Activated T-helper 1 cell treated with anti-CD3 and anti-CD28 coated beads, Interleukin-12 subunit alpha, Interleukin-12 subunit beta, Interleukin-2, Interleukin-4 antibody, amounts not matched to agents 30 ng/mL and 10 ng/mL and 1 ng/mL, durations not matched to agents 14 hours and 24 hours and 36 hours (primary cell): Measurements from ENCODE around the gene TNFRSF17. TPM values are rescaled to one million over a fixed set of nuclear protein-coding genes. Genes with fewer than 3 reads are reported as not detected.

ENCODE experiments used
- DNase-seq: peaks from one replicate; pipeline ENCODE4 v3.0.0; 2021; ENCODE audit warnings: low spot score
- H3K27ac Mint-ChIP-seq: one replicate; pipeline ENCODE4 v1.8.0; 2021; ENCODE audit warnings: mild to moderate bottlenecking, mixed read lengths
- H3K27me3 Mint-ChIP-seq: one replicate; pipeline ENCODE4 v1.8.0; 2022; ENCODE audit warnings: mild to moderate bottlenecking, moderate library complexity, mixed read lengths; ENCODE audit not compliant: insufficient read depth
- H3K36me3 Mint-ChIP-seq: one replicate; pipeline ENCODE4 v1.8.0; 2021; ENCODE audit warnings: low read depth, mixed read lengths
- H3K4me1 Mint-ChIP-seq: one replicate; pipeline ENCODE4 v1.8.0; 2021; ENCODE audit warnings: low read depth, mixed read lengths
- H3K4me3 Mint-ChIP-seq: one replicate; pipeline ENCODE4 v1.8.0; 2021; ENCODE audit warnings: mild to moderate bottlenecking, moderate library complexity, mixed read lengths
- H3K9me3 Mint-ChIP-seq: one replicate; pipeline ENCODE4 v1.8.0; 2021; ENCODE audit warnings: mixed read lengths
- intact Hi-C: fragments of 100-400 bp; cut with micrococcal nuclease; formaldehyde crosslinking; loops from one replicate; pipeline ENCODE4 v1.15.1; 2024
- total RNA-seq: library from RNA; stranded (reverse); gene quantifications from 2 replicates; pipeline ENCODE4 v1.2.3, GENCODE V29; 2022

TNFRSF17 gene
- total RNA-seq, 1 donor from 2014 or later, result not detected

DNA sequence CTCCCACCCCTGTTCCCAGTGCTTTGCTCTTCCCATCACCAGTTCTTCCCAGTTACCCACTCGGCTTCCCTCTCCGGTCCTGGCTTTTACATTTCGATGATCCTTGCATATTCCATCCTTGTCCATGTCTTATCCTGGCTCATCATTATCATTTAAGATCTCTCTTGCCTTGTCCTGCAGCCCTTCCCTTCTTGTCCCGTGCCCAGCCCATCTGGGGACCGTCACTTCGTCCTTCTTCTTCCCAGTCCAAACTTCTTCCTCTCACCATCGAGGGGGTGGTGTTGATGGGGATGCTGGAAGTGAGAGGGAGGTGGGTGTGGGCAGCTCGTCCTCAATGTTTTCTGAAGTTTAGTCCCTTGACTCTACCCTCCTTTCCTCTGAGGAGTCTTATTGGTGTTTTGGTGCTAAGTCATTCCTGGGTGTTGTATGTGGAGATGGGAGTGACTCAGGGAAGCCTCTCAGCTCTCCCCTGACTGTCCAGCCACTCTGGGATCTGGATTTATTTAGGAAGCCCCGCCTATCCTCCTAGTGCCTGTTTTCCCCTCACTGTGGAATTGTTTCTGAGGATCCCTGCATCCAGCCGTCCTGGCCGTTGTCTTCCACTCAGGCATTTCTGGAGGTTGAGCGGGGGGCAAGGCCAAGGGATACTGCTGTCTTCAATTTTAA, 12.5 kb downstream of the TNFRSF17 start:
- H3K4me1 Mint-ChIP-seq, result peaks cover 30% of the 10 kb centered on the region
- peak overlapping the region; percentile 96 for H3K4me3 Mint-ChIP-seq
- peaks cover 5% of the 10 kb centered on the region for H3K36me3 Mint-ChIP-seq
- H3K27ac Mint-ChIP-seq, result peak overlapping the region; percentile 84
- DNase-seq, result no peak
- intact Hi-C loops, result loop anchor here (2.0 to 10.0 kb wide), 6 partner anchors 89 to 1033 kb away; partner anchors contain the start of genes CLEC16A, DEXI and RSL1D1
- H3K9me3 Mint-ChIP-seq, result no peaks in the 10 kb centered on the region
- H3K27me3 Mint-ChIP-seq, result peaks cover 2% of the 10 kb centered on the region

GRCh38 chr16:11978080-11978479, 13.1 kb downstream of the TNFRSF17 start:
- H3K27ac Mint-ChIP-seq, result no peak overlapping the region
- no peaks in the 10 kb centered on the region for H3K9me3 Mint-ChIP-seq
- H3K4me3 Mint-ChIP-seq, result peak overlapping the region; percentile 96
- H3K27me3 Mint-ChIP-seq, result peaks cover 2% of the 10 kb centered on the region
- intact Hi-C loops, result loop anchor here (5.0 to 10.0 kb wide), 3 partner anchors 104 to 1033 kb away; partner anchors contain the start of genes CLEC16A and DEXI
- H3K36me3 Mint-ChIP-seq, result peaks cover 5% of the 10 kb centered on the region
- no peak for DNase-seq
- peaks cover 30% of the 10 kb centered on the region for H3K4me1 Mint-ChIP-seq

GRCh38 chr16:11979013-11979672, 14.1 kb downstream of the TNFRSF17 start:
- H3K4me1 Mint-ChIP-seq, result peaks cover 30% of the 10 kb centered on the region
- no peak overlapping the region for H3K27ac Mint-ChIP-seq
- intact Hi-C loops, result loop anchor here (5.0 to 10.0 kb wide), 3 partner anchors 103 to 1034 kb away; partner anchors contain the start of genes CLEC16A and DEXI
- no peak for DNase-seq
- no peaks in the 10 kb centered on the region for H3K9me3 Mint-ChIP-seq
- peaks cover 5% of the 10 kb centered on the region for H3K36me3 Mint-ChIP-seq
- H3K4me3 Mint-ChIP-seq, result no peak overlapping the region
- H3K27me3 Mint-ChIP-seq, result peaks cover 2% of the 10 kb centered on the region

DNA sequence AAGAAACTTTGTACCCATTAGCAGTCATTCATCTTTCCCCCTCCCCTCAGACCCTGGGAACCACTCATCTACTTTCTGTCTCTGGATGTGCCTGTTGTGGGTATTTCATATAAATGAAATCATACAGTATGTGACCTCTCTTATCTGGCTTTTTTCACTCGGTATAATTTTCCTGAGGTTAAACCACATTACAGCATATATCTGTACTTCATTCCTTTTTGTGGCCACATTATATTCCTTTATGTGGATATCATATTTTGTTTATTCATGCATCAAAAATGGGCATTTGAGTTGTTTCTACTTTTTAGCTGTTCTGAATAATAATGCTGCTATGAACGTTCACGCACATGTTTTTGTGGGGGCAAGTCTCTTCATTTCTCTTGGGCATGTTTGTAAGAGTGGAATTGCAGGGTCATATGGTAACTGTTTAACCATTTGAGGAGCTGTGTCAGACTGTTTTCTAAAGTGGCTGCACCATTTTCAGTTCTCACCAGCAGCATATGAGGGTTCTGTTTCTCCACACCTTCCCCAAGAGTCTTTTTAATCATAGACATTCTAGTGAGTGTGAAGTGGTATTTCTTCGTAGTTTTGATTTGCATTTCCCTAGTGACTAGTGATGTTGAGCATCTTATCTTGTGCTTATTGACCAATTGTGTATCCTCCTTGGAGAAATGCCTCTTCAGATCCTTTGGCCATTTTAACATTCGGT, 15.3 kb downstream of the TNFRSF17 start:
- H3K9me3 Mint-ChIP-seq, result no peaks in the 10 kb centered on the region
- no peak overlapping the region for H3K27ac Mint-ChIP-seq
- H3K27me3 Mint-ChIP-seq, result peaks cover 2% of the 10 kb centered on the region
- intact Hi-C loops, result no loop called here
- no peak overlapping the region for H3K4me3 Mint-ChIP-seq
- DNase-seq, result no peak
- H3K4me1 Mint-ChIP-seq, result peaks cover 29% of the 10 kb centered on the region
- peaks cover 5% of the 10 kb centered on the region for H3K36me3 Mint-ChIP-seq

- intact Hi-C loops, result no loop called here
- H3K4me3 Mint-ChIP-seq, result no peak overlapping the region
- no peaks in the 10 kb centered on the region for H3K9me3 Mint-ChIP-seq
- no peaks in the 10 kb centered on the region for H3K27me3 Mint-ChIP-seq
- no peak for DNase-seq
- no peak overlapping the region for H3K27ac Mint-ChIP-seq
- H3K4me1 Mint-ChIP-seq, result no peaks in the 10 kb centered on the region
- no peaks in the 10 kb centered on the region for H3K36me3 Mint-ChIP-seq
Observed at GRCh38 chr16:11985250-11985649, 20.2 kb downstream of the TNFRSF17 start.

DNA sequence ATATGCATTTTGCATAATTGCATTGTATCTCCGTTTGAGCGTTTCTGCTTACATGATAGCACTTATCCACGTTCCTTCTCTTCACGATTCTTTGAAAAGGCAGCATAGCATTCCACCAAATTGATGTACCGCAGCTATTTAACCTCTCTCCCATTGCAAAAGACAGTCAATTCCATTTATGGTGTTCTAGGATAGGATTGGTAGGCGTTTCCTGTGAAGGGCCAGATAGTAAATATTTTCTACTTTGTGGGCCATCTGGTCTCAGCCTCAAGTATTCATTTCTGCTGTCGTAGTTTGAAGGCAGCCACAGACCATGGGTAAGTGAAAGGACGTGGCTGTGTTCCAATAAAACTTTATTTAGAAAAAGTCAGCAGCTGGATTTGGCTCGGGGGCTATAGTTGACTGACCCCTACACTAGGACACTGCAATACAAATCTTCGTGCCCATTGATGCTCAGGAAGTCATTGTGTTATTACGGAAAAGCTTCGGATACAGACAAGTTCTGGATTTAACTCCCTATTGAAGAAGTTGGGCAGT, 21.6 kb downstream of the TNFRSF17 start:
- intact Hi-C loops, result no loop called here
- Mint-ChIP-seq H3K36me3 (no peaks in the 10 kb centered on the region), H3K4me3 (no peak overlapping the region), H3K9me3 (no peaks in the 10 kb centered on the region), H3K27me3 (no peaks in the 10 kb centered on the region), H3K27ac (no peak overlapping the region), H3K4me1 (peaks cover 3% of the 10 kb centered on the region)
- no peak for DNase-seq

DNA sequence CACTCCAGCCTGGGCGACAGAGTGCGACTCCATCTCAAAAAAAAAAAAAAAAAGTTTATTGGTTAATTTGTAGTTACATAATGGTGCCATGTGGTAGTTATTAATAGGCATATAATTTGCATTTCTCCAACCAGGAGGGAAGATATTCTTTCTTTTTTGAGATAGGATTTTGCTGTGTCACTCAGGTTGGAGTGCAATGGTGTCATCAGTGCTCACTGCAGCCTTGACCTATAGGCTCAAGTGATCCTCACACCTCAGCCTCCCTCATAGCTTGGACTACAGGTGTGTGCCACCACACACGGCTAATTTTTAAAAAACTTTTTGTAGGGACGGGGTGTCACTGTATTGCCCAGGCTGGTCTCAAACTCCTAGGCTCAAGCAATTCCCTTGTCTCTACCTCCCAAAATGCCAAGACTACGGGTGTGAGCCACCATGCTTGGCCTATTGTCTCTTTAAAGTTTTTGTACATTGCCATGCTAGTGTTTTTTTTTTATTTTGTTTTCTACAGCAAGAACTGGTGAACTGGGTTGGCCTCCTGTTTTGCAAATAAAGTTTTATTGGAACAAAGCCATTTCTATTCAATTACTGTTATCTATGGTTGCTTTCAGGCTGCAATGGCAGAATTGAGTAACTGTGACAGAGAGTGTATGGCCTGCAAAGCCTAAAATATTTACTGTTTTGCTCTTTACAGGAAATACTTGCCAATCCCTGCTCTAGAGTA, 23.4 kb downstream of the TNFRSF17 start:
- DNase-seq, result no peak
- H3K36me3 Mint-ChIP-seq, result no peaks in the 10 kb centered on the region
- H3K4me1 Mint-ChIP-seq, result peaks cover 3% of the 10 kb centered on the region

GRCh38 chr16:11990702-11991390, 25.8 kb downstream of the TNFRSF17 start:
- Mint-ChIP-seq H3K9me3 (no peaks in the 10 kb centered on the region), H3K4me3 (no peak overlapping the region), H3K36me3 (no peaks in the 10 kb centered on the region), H3K27ac (no peak overlapping the region), H3K4me1 (peaks cover 3% of the 10 kb centered on the region), H3K27me3 (no peaks in the 10 kb centered on the region)
- DNase-seq, result no peak
- intact Hi-C loops, result no loop called here

More for the DNA sequence above, 23.4 kb downstream of the TNFRSF17 start:
- intact Hi-C loops, result no loop called here
- no peak overlapping the region for H3K27ac Mint-ChIP-seq
- no peaks in the 10 kb centered on the region for H3K27me3 Mint-ChIP-seq
- H3K4me3 Mint-ChIP-seq, result no peak overlapping the region
- H3K9me3 Mint-ChIP-seq, result no peaks in the 10 kb centered on the region

DNA sequence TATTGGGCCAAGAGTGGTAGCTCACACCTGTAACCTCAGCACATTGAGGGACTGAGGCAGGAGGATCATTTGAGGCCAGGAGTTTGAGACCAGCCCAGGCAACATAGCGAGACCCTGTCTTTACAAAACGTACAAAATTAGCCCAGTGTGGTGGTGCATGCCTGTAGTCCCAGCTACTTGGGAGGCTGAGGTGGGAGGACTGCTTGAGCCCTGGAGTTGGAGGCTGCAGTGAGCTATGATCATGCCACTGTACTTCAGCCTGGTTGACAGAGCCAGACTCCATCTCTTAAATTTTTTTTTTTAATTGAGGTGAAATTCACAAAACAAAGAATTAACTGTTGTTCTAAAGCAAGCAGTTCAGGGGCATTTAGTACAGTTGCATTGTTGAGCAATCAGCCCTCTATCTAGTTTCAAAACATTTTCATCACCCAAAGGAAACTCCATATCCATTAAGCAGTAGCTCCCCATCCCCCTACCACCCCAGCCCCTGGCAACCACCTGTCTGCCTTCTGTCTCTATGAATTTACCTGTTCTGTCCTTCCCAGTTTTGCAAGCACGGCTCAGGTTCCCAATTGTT, 27.1 kb downstream of the TNFRSF17 start:
- H3K9me3 Mint-ChIP-seq, result no peaks in the 10 kb centered on the region
- no peak for DNase-seq
- intact Hi-C loops, result no loop called here
- H3K36me3 Mint-ChIP-seq, result no peaks in the 10 kb centered on the region
- peaks cover 3% of the 10 kb centered on the region for H3K4me1 Mint-ChIP-seq
- H3K27ac Mint-ChIP-seq, result no peak overlapping the region
- H3K4me3 Mint-ChIP-seq, result no peak overlapping the region
- no peaks in the 10 kb centered on the region for H3K27me3 Mint-ChIP-seq

- Mint-ChIP-seq H3K9me3 (no peaks in the 10 kb centered on the region), H3K36me3 (no peaks in the 10 kb centered on the region), H3K4me1 (peaks cover 3% of the 10 kb centered on the region), H3K27me3 (no peaks in the 10 kb centered on the region), H3K27ac (no peak overlapping the region), H3K4me3 (no peak overlapping the region)
- intact Hi-C loops, result no loop called here
- no peak for DNase-seq
Observed at GRCh38 chr16:11992586-11993524, 27.8 kb downstream of the TNFRSF17 start.
